WTC11 (cell line): ENCODE data around the gene PDLIM4. TPM values are rescaled to one million over a fixed set of nuclear protein-coding genes. Genes with fewer than 3 reads are reported as not detected.

ENCODE experiments used
- ATAC-seq: fragments of 200-7000 bp; cut with Tn5 transposase; 2 replicates; pipeline ENCODE4 v1.10.0; 2021; ENCODE audit warnings: mild to moderate bottlenecking, moderate library complexity
- Bru-seq: library from RNA; stranded (reverse); fragments of 400-500 nt; gene quantifications from one replicate; lab custom pipeline; 2021; lab: Mats Ljungman, UMichigan
- CTCF ChIA-PET: fragments of 300-600 bp; sonication (Branson Sonifier 250); formaldehyde crosslinking; loops from one replicate; lab custom pipeline; 2021; ENCODE audit warnings: antibody characterized with exemption; lab: Charles Lee
- POLR2A ChIA-PET: fragments of 350-600 bp; sonication (Branson Sonifier 250); formaldehyde crosslinking; loops from one replicate; lab custom pipeline; 2021; ENCODE audit warnings: antibody characterized with exemption; lab: Charles Lee
- DNase-seq: peaks from one replicate; pipeline ENCODE4 v3.0.0; 2021; ENCODE audit warnings: low spot score
- H3K27ac Mint-ChIP-seq: 2 replicates; pipeline ENCODE4 v1.8.0; 2021; ENCODE audit warnings: mixed read lengths
- H3K27me3 Mint-ChIP-seq: 2 replicates; pipeline ENCODE4 v1.8.0; 2021; ENCODE audit warnings: low read depth, mild to moderate bottlenecking, moderate library complexity, mixed read lengths
- H3K36me3 Mint-ChIP-seq: 2 replicates; pipeline ENCODE4 v1.8.0; 2021; ENCODE audit warnings: mixed read lengths
- H3K4me1 Mint-ChIP-seq: 2 replicates; pipeline ENCODE4 v1.8.0; 2022; ENCODE audit warnings: mixed read lengths
- H3K4me3 Mint-ChIP-seq: 2 replicates; pipeline ENCODE4 v1.8.0; 2021; ENCODE audit warnings: mild to moderate bottlenecking, moderate library complexity, mixed read lengths
- H3K9me3 Mint-ChIP-seq: 2 replicates; pipeline ENCODE4 v1.8.0; 2021; ENCODE audit warnings: mixed read lengths
- AFF4 ChIP-seq: sonication (generic); formaldehyde crosslinking; IDR thresholded peaks from 2 replicates; pipeline ENCODE4 v1.8.1; 2023; ENCODE audit warnings: mild to moderate bottlenecking, missing genetic modification reagents, borderline replicate concordance
- ATF3 ChIP-seq: sonication (generic); formaldehyde crosslinking; conservative IDR thresholded peaks from 2 replicates; pipeline ENCODE4 v1.8.1; 2022; ENCODE audit warnings: mild to moderate bottlenecking, missing genetic modification reagents
- ESRRA ChIP-seq: sonication (generic); formaldehyde crosslinking; IDR thresholded peaks from 2 replicates; pipeline ENCODE4 v1.8.1; 2022; ENCODE audit warnings: mild to moderate bottlenecking, missing genetic modification reagents, borderline replicate concordance
- HMGXB4 ChIP-seq: sonication (generic); formaldehyde crosslinking; IDR thresholded peaks from 2 replicates; pipeline ENCODE4 v1.8.1; 2023; ENCODE audit warnings: mild to moderate bottlenecking, moderate library complexity, missing genetic modification reagents
- IRF2 ChIP-seq: sonication (generic); formaldehyde crosslinking; IDR thresholded peaks from 2 replicates; pipeline ENCODE4 v1.8.0; 2022; ENCODE audit warnings: low read depth, missing genetic modification reagents, borderline replicate concordance
- MYBL2 ChIP-seq: sonication (generic); formaldehyde crosslinking; IDR thresholded peaks from 2 replicates; pipeline ENCODE4 v1.8.1; 2023; ENCODE audit warnings: mild to moderate bottlenecking, moderate library complexity, missing genetic modification reagents
- NFATC4 ChIP-seq: fragments of 250-450 bp; sonication (Bioruptor Pico); IDR thresholded peaks from 2 replicates; pipeline ENCODE4 v1.9.0; 2021; ENCODE audit warnings: mild to moderate bottlenecking
- NR3C1 ChIP-seq: sonication (generic); formaldehyde crosslinking; conservative IDR thresholded peaks from 2 replicates; pipeline ENCODE4 v1.8.1; 2023; ENCODE audit warnings: low read depth, mild to moderate bottlenecking, missing genetic modification reagents
- SP1 ChIP-seq: sonication (generic); formaldehyde crosslinking; conservative IDR thresholded peaks from 2 replicates; pipeline ENCODE4 v1.8.1; 2022; ENCODE audit warnings: missing genetic modification reagents
- TCF7 ChIP-seq: sonication (generic); formaldehyde crosslinking; IDR thresholded peaks from 2 replicates; pipeline ENCODE4 v1.8.0; 2022; ENCODE audit warnings: mild to moderate bottlenecking, low read depth, missing genetic modification reagents, moderate library complexity
- TP53 ChIP-seq: sonication (generic); formaldehyde crosslinking; IDR thresholded peaks from 2 replicates; pipeline ENCODE4 v1.8.1; 2023; ENCODE audit warnings: mild to moderate bottlenecking, missing genetic modification reagents
- ZNF121 ChIP-seq: sonication (generic); formaldehyde crosslinking; IDR thresholded peaks from 2 replicates; pipeline ENCODE4 v1.8.0; 2023; ENCODE audit warnings: missing genetic modification reagents
- ZNF317 ChIP-seq: sonication (generic); formaldehyde crosslinking; IDR thresholded peaks from 2 replicates; pipeline ENCODE4 v1.8.1; 2023; ENCODE audit warnings: low read depth, mild to moderate bottlenecking, moderate library complexity, missing genetic modification reagents, borderline replicate concordance
- ZNF423 ChIP-seq: fragments of 250-450 bp; sonication (Bioruptor Pico); IDR thresholded peaks from 2 replicates; pipeline ENCODE4 v2.1.2; 2022; ENCODE audit warnings: mild to moderate bottlenecking, moderate library complexity
- long read RNA-seq, 3 experiments: library from RNA in 1 of 3; library from capped mRNA in 1 of 3; library from polyadenylated mRNA in 1 of 3; unstranded in 2 of 3; stranded (forward) in 1 of 3; transcript quantifications; one replicate each; pipeline ENCODE4 v2.0.0, GENCODE V29; 2021
- total RNA-seq: library from RNA; stranded (reverse); gene quantifications from 3 replicates; pipeline ENCODE4 v1.2.3, GENCODE V29; 2021
- TF ChIP-seq, protein P1 (sequence below): sonication (generic); formaldehyde crosslinking; IDR thresholded peaks from 2 replicates; pipeline ENCODE4 v1.8.0; 2022; ENCODE audit warnings: mild to moderate bottlenecking, missing genetic modification reagents
- TF ChIP-seq, protein P2 (sequence below): sonication (generic); formaldehyde crosslinking; IDR thresholded peaks from 2 replicates; pipeline ENCODE4 v1.8.1; 2023; ENCODE audit warnings: mild to moderate bottlenecking, missing genetic modification reagents
- TF ChIP-seq, protein P3 (sequence below): sonication (generic); formaldehyde crosslinking; IDR thresholded peaks from 2 replicates; pipeline ENCODE4 v1.8.1; 2022; ENCODE audit warnings: low read depth, missing genetic modification reagents, borderline replicate concordance
- TF ChIP-seq, protein P4 (sequence below): sonication (generic); formaldehyde crosslinking; IDR thresholded peaks from 2 replicates; pipeline ENCODE4 v1.8.0; 2022; ENCODE audit warnings: mild to moderate bottlenecking, missing genetic modification reagents

Gene PDLIM4, protein sequence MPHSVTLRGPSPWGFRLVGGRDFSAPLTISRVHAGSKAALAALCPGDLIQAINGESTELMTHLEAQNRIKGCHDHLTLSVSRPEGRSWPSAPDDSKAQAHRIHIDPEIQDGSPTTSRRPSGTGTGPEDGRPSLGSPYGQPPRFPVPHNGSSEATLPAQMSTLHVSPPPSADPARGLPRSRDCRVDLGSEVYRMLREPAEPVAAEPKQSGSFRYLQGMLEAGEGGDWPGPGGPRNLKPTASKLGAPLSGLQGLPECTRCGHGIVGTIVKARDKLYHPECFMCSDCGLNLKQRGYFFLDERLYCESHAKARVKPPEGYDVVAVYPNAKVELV
- total RNA-seq (10.6 to 15.2 TPM (median 11.4 TPM) in 3 replicates), Bru-seq, nascent RNA (percentile 51 among the genes with signal in this experiment)
- long read RNA-seq, experiment 1, transcript PDLIM4-201 (7 exons, 2,282 nt), result major isoform, 21 of 25 reads
- long read RNA-seq, experiment 1, partial matches to known transcripts, result 2 of 25 reads
- long read RNA-seq, experiment 1, other reads (novel, unspliced or antisense), result 2 of 25 reads
- long read RNA-seq, experiment 2, transcript PDLIM4-201 (7 exons, 2,282 nt), result major isoform, 11 of 13 reads
- long read RNA-seq, experiment 2, partial matches to known transcripts, result 2 of 13 reads
- long read RNA-seq, experiment 2, other reads (novel, unspliced or antisense), result 0 of 13 reads
- long read RNA-seq, experiment 3, result 0 reads

GRCh38 chr5:132257131-132258101, at the start of gene PDLIM4:
Gene PDLIM4, plus strand, starts transcription at chr5:132257696. Its CDS starts 39 bp downstream, at chr5:132257735.
- Mint-ChIP-seq H3K27me3 (peaks cover 20% of the 10 kb centered on the region), H3K36me3 (no peaks in the 10 kb centered on the region), H3K4me3 (peak within 1 kb of the TSS; percentile 73), H3K9me3 (no peaks in the 10 kb centered on the region), H3K4me1 (peaks cover 9% of the 10 kb centered on the region), H3K27ac (no peak within 1 kb of the TSS)
- POLR2A ChIA-PET, result no interaction called here
- DNase-seq (peak; percentile 81), ATAC-seq (peak; percentile 88)
- CTCF ChIA-PET, result interaction anchor here (1.2 to 2.4 kb wide), 4 partner anchors 15 to 30 kb away, joined by 3 to 15 read pairs (median 11); partner anchors contain the start of gene P4HA2
- TF ChIP-seq ZNF317 (CRISPR knock-in tag) (no peak), MYBL2 (CRISPR knock-in tag) (0 out of 2 replicates have a peak, but pooled peaks have one; percentile 34), ESRRA (CRISPR knock-in tag) (no peak), ZNF423 (no peak), TCF7 (CRISPR knock-in tag) (no peak), ATF3 (CRISPR knock-in tag) (no peak), IRF2 (CRISPR knock-in tag) (no peak), TP53 (CRISPR knock-in tag) (no peak), ZNF121 (CRISPR knock-in tag) (0 out of 2 replicates have a peak, but pooled peaks have one; percentile 24), HMGXB4 (0 out of 2 replicates have a peak, but pooled peaks have one; percentile 37), NFATC4 (CRISPR knock-in tag) (no peak), NR3C1 (CRISPR knock-in tag) (no peak), AFF4 (CRISPR knock-in tag) (no peak), SP1 (CRISPR knock-in tag) (peak; percentile 66; the same call in 1 of the 2 replicates)
- TF ChIP-seq, protein P1, sequence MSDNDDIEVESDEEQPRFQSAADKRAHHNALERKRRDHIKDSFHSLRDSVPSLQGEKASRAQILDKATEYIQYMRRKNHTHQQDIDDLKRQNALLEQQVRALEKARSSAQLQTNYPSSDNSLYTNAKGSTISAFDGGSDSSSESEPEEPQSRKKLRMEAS, result 0 out of 2 replicates have a peak, but pooled peaks have one; percentile 32
- TF ChIP-seq, protein P2, sequence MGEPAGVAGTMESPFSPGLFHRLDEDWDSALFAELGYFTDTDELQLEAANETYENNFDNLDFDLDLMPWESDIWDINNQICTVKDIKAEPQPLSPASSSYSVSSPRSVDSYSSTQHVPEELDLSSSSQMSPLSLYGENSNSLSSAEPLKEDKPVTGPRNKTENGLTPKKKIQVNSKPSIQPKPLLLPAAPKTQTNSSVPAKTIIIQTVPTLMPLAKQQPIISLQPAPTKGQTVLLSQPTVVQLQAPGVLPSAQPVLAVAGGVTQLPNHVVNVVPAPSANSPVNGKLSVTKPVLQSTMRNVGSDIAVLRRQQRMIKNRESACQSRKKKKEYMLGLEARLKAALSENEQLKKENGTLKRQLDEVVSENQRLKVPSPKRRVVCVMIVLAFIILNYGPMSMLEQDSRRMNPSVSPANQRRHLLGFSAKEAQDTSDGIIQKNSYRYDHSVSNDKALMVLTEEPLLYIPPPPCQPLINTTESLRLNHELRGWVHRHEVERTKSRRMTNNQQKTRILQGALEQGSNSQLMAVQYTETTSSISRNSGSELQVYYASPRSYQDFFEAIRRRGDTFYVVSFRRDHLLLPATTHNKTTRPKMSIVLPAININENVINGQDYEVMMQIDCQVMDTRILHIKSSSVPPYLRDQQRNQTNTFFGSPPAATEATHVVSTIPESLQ (CRISPR knock-in tag), result no peak
- TF ChIP-seq, protein P3, sequence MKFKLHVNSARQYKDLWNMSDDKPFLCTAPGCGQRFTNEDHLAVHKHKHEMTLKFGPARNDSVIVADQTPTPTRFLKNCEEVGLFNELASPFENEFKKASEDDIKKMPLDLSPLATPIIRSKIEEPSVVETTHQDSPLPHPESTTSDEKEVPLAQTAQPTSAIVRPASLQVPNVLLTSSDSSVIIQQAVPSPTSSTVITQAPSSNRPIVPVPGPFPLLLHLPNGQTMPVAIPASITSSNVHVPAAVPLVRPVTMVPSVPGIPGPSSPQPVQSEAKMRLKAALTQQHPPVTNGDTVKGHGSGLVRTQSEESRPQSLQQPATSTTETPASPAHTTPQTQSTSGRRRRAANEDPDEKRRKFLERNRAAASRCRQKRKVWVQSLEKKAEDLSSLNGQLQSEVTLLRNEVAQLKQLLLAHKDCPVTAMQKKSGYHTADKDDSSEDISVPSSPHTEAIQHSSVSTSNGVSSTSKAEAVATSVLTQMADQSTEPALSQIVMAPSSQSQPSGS (CRISPR knock-in tag), result no peak
- TF ChIP-seq, protein P4, sequence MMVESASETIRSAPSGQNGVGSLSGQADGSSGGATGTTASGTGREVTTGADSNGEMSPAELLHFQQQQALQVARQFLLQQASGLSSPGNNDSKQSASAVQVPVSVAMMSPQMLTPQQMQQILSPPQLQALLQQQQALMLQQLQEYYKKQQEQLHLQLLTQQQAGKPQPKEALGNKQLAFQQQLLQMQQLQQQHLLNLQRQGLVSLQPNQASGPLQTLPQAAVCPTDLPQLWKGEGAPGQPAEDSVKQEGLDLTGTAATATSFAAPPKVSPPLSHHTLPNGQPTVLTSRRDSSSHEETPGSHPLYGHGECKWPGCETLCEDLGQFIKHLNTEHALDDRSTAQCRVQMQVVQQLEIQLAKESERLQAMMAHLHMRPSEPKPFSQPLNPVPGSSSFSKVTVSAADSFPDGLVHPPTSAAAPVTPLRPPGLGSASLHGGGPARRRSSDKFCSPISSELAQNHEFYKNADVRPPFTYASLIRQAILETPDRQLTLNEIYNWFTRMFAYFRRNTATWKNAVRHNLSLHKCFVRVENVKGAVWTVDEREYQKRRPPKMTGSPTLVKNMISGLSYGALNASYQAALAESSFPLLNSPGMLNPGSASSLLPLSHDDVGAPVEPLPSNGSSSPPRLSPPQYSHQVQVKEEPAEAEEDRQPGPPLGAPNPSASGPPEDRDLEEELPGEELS, result peak; percentile 63
